ENCODE data around the gene JUN. TPM values are rescaled to one million over a fixed set of nuclear protein-coding genes. Genes with fewer than 3 reads are reported as not detected.

JUN gene
- total RNA-seq, 1 experiment from 2014 or later: 24.9 TPM

GRCh38 chr1:58739856-58740466 lies 43.9 kb downstream of the JUN start:
- Histone ChIP-seq H3K27me3 (replicated peaks; ENCODE audit: insufficient read depth, low read depth, low read length, poor library complexity) (no peaks in the 10 kb centered on the region), H3K9me3 (ENCODE audit: low read depth, low read length, poor library complexity, severe bottlenecking) (no peaks in the 10 kb centered on the region), H3K27ac (ENCODE audit: low read depth, low read length, poor library complexity, severe bottlenecking) (no peak overlapping the region), H3K4me3 (ENCODE audit: low read depth, low read length, poor library complexity, severe bottlenecking) (no peak overlapping the region), H3K4me1 (ENCODE audit: insufficient read depth, low read length, poor library complexity, severe bottlenecking) (peaks cover 4% of the 10 kb centered on the region), H3K36me3 (ENCODE audit: insufficient read depth, low read length, poor library complexity, severe bottlenecking) (no peaks in the 10 kb centered on the region)
- peak; percentile 82 for DNase-seq (ENCODE audit: low spot score)
- peak; percentile 89 for TF ChIP-seq CTCF (conservative IDR thresholded peaks at IDR 0.05; ENCODE audit: low read depth, low read length)
- TF ChIP-seq EZH2 (IDR thresholded peaks at IDR 0.05; ENCODE audit: borderline replicate concordance, low read depth, low read length, poor library complexity, severe bottlenecking): no peak
- BruUV-seq (replicated peaks): no TSS peak
- CTCF ChIA-PET: interaction anchor here (0.5 to 1.5 kb wide), 4 partner anchors 42 to 959 kb away, joined by 3 to 6 read pairs (median 4); partner anchors contain the start of gene FGGY
- POLR2A ChIA-PET (ENCODE audit: low non-redundant PET): no interaction called here
- intact Hi-C loops (cut with micrococcal nuclease; ENCODE audit: unreplicated experiment): loop anchor here (2.0 to 10.0 kb wide), 3 partner anchors 959 to 1205 kb away; no protein-coding TSS in a partner anchor

GRCh38 chr1:58738876-58739275 lies 45.0 kb downstream of the JUN start:
- intact Hi-C loops (cut with micrococcal nuclease; ENCODE audit: unreplicated experiment): loop anchor here (2.0 to 10.0 kb wide), 2 partner anchors 960 to 1206 kb away; no protein-coding TSS in a partner anchor
- Histone ChIP-seq H3K9me3 (ENCODE audit: low read depth, low read length, poor library complexity, severe bottlenecking) (no peaks in the 10 kb centered on the region), H3K27ac (ENCODE audit: low read depth, low read length, poor library complexity, severe bottlenecking) (no peak overlapping the region), H3K27me3 (replicated peaks; ENCODE audit: insufficient read depth, low read depth, low read length, poor library complexity) (no peaks in the 10 kb centered on the region), H3K4me1 (ENCODE audit: insufficient read depth, low read length, poor library complexity, severe bottlenecking) (peaks cover 4% of the 10 kb centered on the region), H3K4me3 (ENCODE audit: low read depth, low read length, poor library complexity, severe bottlenecking) (no peak overlapping the region), H3K36me3 (ENCODE audit: insufficient read depth, low read length, poor library complexity, severe bottlenecking) (no peaks in the 10 kb centered on the region)
- TF ChIP-seq CTCF (conservative IDR thresholded peaks at IDR 0.05; ENCODE audit: low read depth, low read length) (no peak), EZH2 (IDR thresholded peaks at IDR 0.05; ENCODE audit: borderline replicate concordance, low read depth, low read length, poor library complexity, severe bottlenecking) (no peak)
- no TSS peak for BruUV-seq (replicated peaks)
- ChIA-PET CTCF (no interaction called here), POLR2A (ENCODE audit: low non-redundant PET) (interaction anchor here (0.7 kb wide), 1 partner anchor 253 kb away, joined by 5 read pairs; no protein-coding TSS in a partner anchor)
- DNase-seq (ENCODE audit: low spot score): no peak

- ChIA-PET POLR2A (ENCODE audit: low non-redundant PET) (no interaction called here), CTCF (no interaction called here)
- no peak for DNase-seq (ENCODE audit: low spot score)
- intact Hi-C loops (cut with micrococcal nuclease; ENCODE audit: unreplicated experiment): loop anchor here (10.0 kb wide), 1 partner anchor 1209 kb away; no protein-coding TSS in a partner anchor
- Histone ChIP-seq H3K9me3 (ENCODE audit: low read depth, low read length, poor library complexity, severe bottlenecking) (no peaks in the 10 kb centered on the region), H3K36me3 (ENCODE audit: insufficient read depth, low read length, poor library complexity, severe bottlenecking) (no peaks in the 10 kb centered on the region), H3K4me3 (ENCODE audit: low read depth, low read length, poor library complexity, severe bottlenecking) (no peak overlapping the region), H3K27me3 (replicated peaks; ENCODE audit: insufficient read depth, low read depth, low read length, poor library complexity) (no peaks in the 10 kb centered on the region), H3K27ac (ENCODE audit: low read depth, low read length, poor library complexity, severe bottlenecking) (no peak overlapping the region), H3K4me1 (ENCODE audit: insufficient read depth, low read length, poor library complexity, severe bottlenecking) (no peaks in the 10 kb centered on the region)
- TF ChIP-seq EZH2 (IDR thresholded peaks at IDR 0.05; ENCODE audit: borderline replicate concordance, low read depth, low read length, poor library complexity, severe bottlenecking): no peak
- no peak for TF ChIP-seq CTCF (conservative IDR thresholded peaks at IDR 0.05; ENCODE audit: low read depth, low read length)
- BruUV-seq (replicated peaks): no TSS peak
Observed at GRCh38 chr1:58735586-58735985, 48.3 kb downstream of the JUN start.
